A549 (cell line): ENCODE measurements around the gene LSM4. TPM values are rescaled to one million over a fixed set of nuclear protein-coding genes. Genes with fewer than 3 reads are reported as not detected.
A peak's percentile ranks its signal among the peaks of the same experiment; 100 is the strongest.

Experiments
- ATAC-seq, 2 experiments: fragments of 200-7000 bp in 1 of 2; fragments of >200 bp in 1 of 2; cut with Nextera tagmentation in 1 of 2; cut with Tn5 transposase in 1 of 2; 3 replicates each; pipeline versions ENCODE4 v1.8.0 to v1.9.1; 2018 to 2020; ENCODE audit warnings: mild to moderate bottlenecking in 1 of 2, moderate library complexity in 1 of 2
- CTCF ChIA-PET: fragments of 300-600 bp; sonication (Branson Sonifier 250); formaldehyde crosslinking; extraction: SDS; loops from one replicate; lab custom pipeline; 2021; ENCODE audit warnings: antibody characterized with exemption, inconsistent platforms; lab: Yijun Ruan, JAX
- POLR2A ChIA-PET: fragments of 350-600 bp; formaldehyde crosslinking; extraction: SDS; loops from one replicate; lab custom pipeline; 2021; ENCODE audit warnings: antibody characterized with exemption, inconsistent platforms; lab: Yijun Ruan, JAX
- DNase-seq, 2 experiments: peaks; one replicate each; pipeline versions ENCODE4 v3.0.0 to v3.0.0-alpha.2; 2011 to 2016; ENCODE audit warnings: low read depth in 1 of 2, low spot score in 1 of 2
- FAIRE-seq: peaks from 2 replicates; lab custom pipeline; 2011; peaks lifted over from hg19 to GRCh38; lab: Jason Lieb, UNC
- H3K27ac ChIP-seq, 2 experiments: fragments of >200 bp; sonication (Bioruptor Twin); formaldehyde crosslinking; 3 replicates each; pipeline ENCODE4 v1.5.1; 2016 to 2017
- H3K4me1 ChIP-seq: fragments of >200 bp; sonication (Bioruptor Twin); formaldehyde crosslinking; 3 replicates; pipeline ENCODE4 v1.6.1; 2016
- H3K4me2 ChIP-seq: fragments of >200 bp; sonication (Bioruptor Twin); formaldehyde crosslinking; 3 replicates; pipeline ENCODE4 v1.6.1; 2016
- H3K4me3 ChIP-seq: fragments of >200 bp; sonication (Bioruptor Twin); formaldehyde crosslinking; 3 replicates; pipeline ENCODE4 v1.5.1; 2016
- H3K9me3 ChIP-seq: fragments of >200 bp; sonication (Bioruptor Twin); formaldehyde crosslinking; 3 replicates; pipeline ENCODE4 v1.6.1; 2016
- BCL3 ChIP-seq: fragments of >200 bp; sonication (Bioruptor Twin); formaldehyde crosslinking; IDR thresholded peaks from 3 replicates; pipeline ENCODE4 v1.6.1; 2016
- CHD4 ChIP-seq: fragments of 200-600 bp; sonication (generic); IDR thresholded peaks from 2 replicates; pipeline ENCODE4 v1.6.1; 2016; ENCODE audit warnings: antibody characterized with exemption, mild to moderate bottlenecking, borderline replicate concordance
- CTCF ChIP-seq: fragments of >200 bp; sonication (Bioruptor Twin); formaldehyde crosslinking; IDR thresholded peaks from 3 replicates; pipeline ENCODE4 v1.5.1; 2016
- ESRRA ChIP-seq: fragments of 150-350 bp; IDR thresholded peaks from 2 replicates; pipeline ENCODE4 v1.6.1; 2014; ENCODE audit warnings: mild to moderate bottlenecking, low read length, borderline replicate concordance
- FOSL2 ChIP-seq, 2 experiments: fragments of 450-650 bp in 1 of 2; fragments of >200 bp in 1 of 2; sonication (Bioruptor Twin) in 1 of 2; formaldehyde crosslinking; IDR thresholded peaks; 2 replicates each; pipeline versions ENCODE4 v1.5.0 to v1.6.1; 2016 to 2020; ENCODE audit warnings: mild to moderate bottlenecking in 1 of 2, moderate library complexity in 1 of 2
- GATA3 ChIP-seq: IDR thresholded peaks from 2 replicates; pipeline ENCODE4 v1.6.1; 2012; ENCODE audit warnings: borderline replicate concordance
- HDAC2 ChIP-seq: fragments of 200-600 bp; sonication (generic); IDR thresholded peaks from 2 replicates; pipeline ENCODE4 v1.6.1; 2016
- HES2 ChIP-seq: fragments of >200 bp; sonication (Bioruptor Twin); formaldehyde crosslinking; IDR thresholded peaks from 2 replicates; pipeline ENCODE4 v1.6.1; 2016
- HOXB13 ChIP-seq: fragments of 250-450 bp; sonication (Bioruptor Pico); IDR thresholded peaks from 2 replicates; pipeline ENCODE4 v1.5.0; 2020; ENCODE audit warnings: low read depth, mild to moderate bottlenecking, moderate library complexity
- JUN ChIP-seq, 2 experiments: fragments of >200 bp; sonication (Bioruptor Twin); formaldehyde crosslinking; IDR thresholded peaks; 2 replicates in 1 of 2; 3 replicates in 1 of 2; pipeline ENCODE4 v1.6.1; 2016 to 2017
- JUNB ChIP-seq: fragments of >200 bp; sonication (Bioruptor Twin); formaldehyde crosslinking; IDR thresholded peaks from 2 replicates; pipeline ENCODE4 v1.6.1; 2016
- KDM1A ChIP-seq: fragments of 200-600 bp; sonication (generic); IDR thresholded peaks from 2 replicates; pipeline ENCODE4 v1.6.1; 2016; ENCODE audit warnings: low read depth, mild to moderate bottlenecking
- KDM5A ChIP-seq: fragments of 200-600 bp; sonication (generic); IDR thresholded peaks from 2 replicates; pipeline ENCODE4 v1.6.1; 2016; ENCODE audit warnings: antibody characterized with exemption, mild to moderate bottlenecking
- MAX ChIP-seq: IDR thresholded peaks from 2 replicates; pipeline ENCODE4 v1.6.1; 2012
- NFE2L2 ChIP-seq: fragments of 150-350 bp; conservative IDR thresholded peaks from 2 replicates; pipeline ENCODE4 v1.6.1; 2014; ENCODE audit warnings: low read length
- NPAS2 ChIP-seq: fragments of 250-450 bp; sonication (Bioruptor Pico); IDR thresholded peaks from 2 replicates; pipeline ENCODE4 v1.8.0; 2022; ENCODE audit warnings: mild to moderate bottlenecking, moderate library complexity, borderline replicate concordance
- NR3C1 ChIP-seq: fragments of >200 bp; sonication (Bioruptor Twin); formaldehyde crosslinking; IDR thresholded peaks from 3 replicates; pipeline ENCODE4 v1.6.1; 2017
- PBX3 ChIP-seq: IDR thresholded peaks from 2 replicates; pipeline ENCODE4 v1.6.1; 2012
- POLR2A ChIP-seq: IDR thresholded peaks from 2 replicates; pipeline ENCODE4 v1.6.1; 2012; ENCODE audit warnings: mild to moderate bottlenecking, low read length
- REST ChIP-seq: fragments of 200-600 bp; sonication (generic); IDR thresholded peaks from 2 replicates; pipeline ENCODE4 v1.6.1; 2016; ENCODE audit warnings: antibody characterized with exemption, mild to moderate bottlenecking, moderate library complexity
- RNF2 ChIP-seq: fragments of 200-600 bp; sonication (generic); IDR thresholded peaks from 2 replicates; pipeline ENCODE4 v1.6.1; 2016; ENCODE audit warnings: low read depth, mild to moderate bottlenecking, antibody characterized with exemption, moderate library complexity, borderline replicate concordance
- TP53 ChIP-seq: fragments of 250-450 bp; sonication (Bioruptor Pico); IDR thresholded peaks from 2 replicates; pipeline ENCODE4 v1.5.0; 2021; ENCODE audit warnings: mild to moderate bottlenecking, moderate library complexity
- ZC3H11A ChIP-seq: fragments of 450-650 bp; IDR thresholded peaks from 2 replicates; pipeline ENCODE4 v1.6.1; 2014; ENCODE audit warnings: antibody characterized with exemption, mild to moderate bottlenecking
- ZFP36 ChIP-seq: fragments of 450-650 bp; IDR thresholded peaks from 2 replicates; pipeline ENCODE4 v1.6.1; 2014; ENCODE audit warnings: borderline replicate concordance; ENCODE audit not compliant: partially characterized antibody
- WGBS: methylation state at CpG from one replicate; pipeline ENCODE4 v1.1.6; 2017; ENCODE audit errors: missing lambda C conversion rate; 5-methylcytosine and 5-hydroxymethylcytosine counted together
- polyA plus RNA-seq, 4 experiments: library from polyadenylated mRNA; depleted of rRNA in 3 of 4; stranded (reverse); fragments of >200 nt; fragmentation: RNase III in 1 of 4; extraction: RNeasy Plus Mini Kit Qiagen cat#74134 plus additional on column Dnase treatment in 1 of 4; gene quantifications; 2 replicates in 3 of 4; 3 replicates in 1 of 4; pipeline ENCODE4 v1.2.3, GENCODE V29; 2011 to 2017

Gene LSM4
- polyA plus RNA-seq, 2 of the 4 experiments (the other 2 are of a cell fraction) = 154 to 169 TPM

GRCh38 chr19:18304208-18304457 is 18.7 kb downstream of the LSM4 start (continued):
- TF ChIP-seq ZC3H11A = no peak
- no peak for TF ChIP-seq HES2
- no peak for TF ChIP-seq GATA3

- ChIA-PET CTCF (interaction anchor here (1.1 to 3.3 kb wide), 7 partner anchors 11 to 37 kb away, joined by 3 to 23 read pairs (median 5); partner anchors contain the start of genes IQCN, JUND and LSM4), POLR2A (interaction anchor here (0.7 to 5.5 kb wide), 4 partner anchors 9 to 21 kb away, joined by 3 to 123 read pairs (median 30); partner anchors contain the start of genes JUND and LSM4)
- H3K4me3 ChIP-seq = no peak overlapping the region
- no peak for FAIRE-seq
- DNase-seq = no peak
- 78% methylated on average over 3 of the region's 4 CpGs for WGBS
- H3K4me1 ChIP-seq = peaks cover 65% of the 10 kb centered on the region
- no peak for ATAC-seq
- H3K4me2 ChIP-seq = peak overlapping the region; percentile 47
- peak overlapping the region; percentile 99 to 100 for H3K27ac ChIP-seq
- TF ChIP-seq POLR2A (no peak), TP53 (CRISPR knock-in tag) (no peak), CTCF (no peak), ZFP36 (peak; percentile 95), NPAS2 (no peak), GATA3 (no peak), HOXB13 (no peak), KDM1A (peak; percentile 63; the same call in 1 of the 2 replicates), MAX (no peak), NR3C1 (no peak), CHD4 (peak; percentile 41; the same call in 1 of the 2 replicates), REST (no peak), HDAC2 (0 out of 2 replicates have a peak, but pooled peaks have one; percentile 76), NFE2L2 (no peak), JUNB (no peak)
- no peaks in the 10 kb centered on the region for H3K9me3 ChIP-seq
Measured at GRCh38 chr19:18301718-18302111, 21.2 kb downstream of the LSM4 start.

GRCh38 chr19:18300930-18301717 is 21.8 kb downstream of the LSM4 start:
- H3K27ac ChIP-seq = peak overlapping the region; percentile 99 to 100
- FAIRE-seq (no peak), ATAC-seq (peak; percentile 67 to 75), DNase-seq (peak in 1 of 2 experiments; percentile 88)
- CTCF ChIA-PET = interaction anchor here (0.6 to 3.3 kb wide), 6 partner anchors 12 to 820 kb away, joined by 3 to 23 read pairs (median 6); partner anchors contain the start of gene JUND
- WGBS = 15% methylated on average over 14 of the region's 18 CpGs
- no peaks in the 10 kb centered on the region for H3K9me3 ChIP-seq
- no peak overlapping the region for H3K4me3 ChIP-seq
- peaks cover 65% of the 10 kb centered on the region for H3K4me1 ChIP-seq
- POLR2A ChIA-PET = interaction anchor here (2.0 to 5.5 kb wide), 3 partner anchors 9 to 22 kb away, joined by 9 to 123 read pairs (median 51); partner anchors contain the start of genes JUND and LSM4
- peak overlapping the region; percentile 47 for H3K4me2 ChIP-seq
- TF ChIP-seq JUNB (no peak), ZC3H11A (no peak), RNF2 (no peak), BCL3 (no peak), NR3C1 (no peak), PBX3 (no peak), KDM5A (no peak), GATA3 (peak; percentile 35; the same call in 1 of the 2 replicates), ESRRA (no peak), JUN (IDR thresholded peaks at IDR 0.05) (0 out of 5 replicates have a peak, but pooled peaks of 1 of the 2 experiments have one; percentile 37), MAX (peak; percentile 34; the same call in 1 of the 2 replicates), FOSL2 (IDR thresholded peaks at IDR 0.05) (peak; percentile 45; the same call in 1 of the 2 replicates), FOSL2 (CRISPR knock-in tag; IDR thresholded peaks at IDR 0.05) (peak; percentile 97)
